Transverse colon (tissue), 4 donors: ENCODE data around the gene OR51B6.
"Not testable (repeated sequence)": the region's sequence is repeated elsewhere in the genome, so short reads cannot be mapped to it uniquely, and the experiment has no call there.

ENCODE experiments used
- POLR2A ChIP-seq: fragments of 450-650 bp; IDR thresholded peaks from one replicate; pipeline ENCODE4 v1.6.1; 2016; ENCODE audit warnings: antibody characterized with exemption, mild to moderate bottlenecking, moderate library complexity
- POLR2AphosphoS5 ChIP-seq, 3 donors: sonication (generic); formaldehyde crosslinking; IDR thresholded peaks; one replicate each; pipeline ENCODE4 v1.6.1; 2016; ENCODE audit warnings: antibody characterized with exemption in 3 of 3
- TF ChIP-seq, protein P1 (sequence below), 5 experiments: fragments of 200-600 bp in 3 of 5; fragments of 450-650 bp in 2 of 5; sonication (generic) in 3 of 5; IDR thresholded peaks; 1 replicate in 2 of 5; 2 replicates in 3 of 5; pipeline ENCODE4 v1.5.1; 2016 to 2017; ENCODE audit warnings: antibody characterized with exemption in 5 of 5, inconsistent platforms in 3 of 5, mild to moderate bottlenecking in 2 of 5, moderate library complexity in 1 of 5

DNA sequence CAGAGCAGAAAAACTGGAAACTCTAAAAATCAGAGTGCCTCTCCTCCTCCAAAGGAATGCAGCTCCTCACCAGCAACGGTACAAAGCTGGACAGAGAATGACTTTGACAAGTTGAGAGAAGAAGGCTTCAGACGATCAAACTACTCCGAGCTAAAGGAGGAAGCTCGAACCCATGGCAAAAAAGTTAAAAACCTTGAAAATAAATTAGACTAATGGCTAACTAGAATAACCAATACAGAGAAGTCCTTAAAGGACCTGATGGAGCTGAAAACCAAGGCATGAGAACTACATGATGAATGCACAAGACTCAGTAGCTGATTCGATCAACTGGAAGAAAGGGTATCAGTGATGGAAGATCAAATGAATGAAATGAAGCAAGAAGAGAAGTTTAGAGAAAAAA, 4.7 kb downstream of the OR51B6 start:
- TF ChIP-seq POLR2AphosphoS5 (IDR thresholded peaks at IDR 0.05); POLR2A: not testable (repeated sequence)
- TF ChIP-seq, protein P1, sequence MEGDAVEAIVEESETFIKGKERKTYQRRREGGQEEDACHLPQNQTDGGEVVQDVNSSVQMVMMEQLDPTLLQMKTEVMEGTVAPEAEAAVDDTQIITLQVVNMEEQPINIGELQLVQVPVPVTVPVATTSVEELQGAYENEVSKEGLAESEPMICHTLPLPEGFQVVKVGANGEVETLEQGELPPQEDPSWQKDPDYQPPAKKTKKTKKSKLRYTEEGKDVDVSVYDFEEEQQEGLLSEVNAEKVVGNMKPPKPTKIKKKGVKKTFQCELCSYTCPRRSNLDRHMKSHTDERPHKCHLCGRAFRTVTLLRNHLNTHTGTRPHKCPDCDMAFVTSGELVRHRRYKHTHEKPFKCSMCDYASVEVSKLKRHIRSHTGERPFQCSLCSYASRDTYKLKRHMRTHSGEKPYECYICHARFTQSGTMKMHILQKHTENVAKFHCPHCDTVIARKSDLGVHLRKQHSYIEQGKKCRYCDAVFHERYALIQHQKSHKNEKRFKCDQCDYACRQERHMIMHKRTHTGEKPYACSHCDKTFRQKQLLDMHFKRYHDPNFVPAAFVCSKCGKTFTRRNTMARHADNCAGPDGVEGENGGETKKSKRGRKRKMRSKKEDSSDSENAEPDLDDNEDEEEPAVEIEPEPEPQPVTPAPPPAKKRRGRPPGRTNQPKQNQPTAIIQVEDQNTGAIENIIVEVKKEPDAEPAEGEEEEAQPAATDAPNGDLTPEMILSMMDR (IDR thresholded peaks at IDR 0.05), result not testable (repeated sequence)
